ENCODE results near the gene RNF7.
"Not testable (repeated sequence)": the region's sequence is repeated elsewhere in the genome, so short reads cannot be mapped to it uniquely, and the experiment has no call there.

RNF7 gene

DNA sequence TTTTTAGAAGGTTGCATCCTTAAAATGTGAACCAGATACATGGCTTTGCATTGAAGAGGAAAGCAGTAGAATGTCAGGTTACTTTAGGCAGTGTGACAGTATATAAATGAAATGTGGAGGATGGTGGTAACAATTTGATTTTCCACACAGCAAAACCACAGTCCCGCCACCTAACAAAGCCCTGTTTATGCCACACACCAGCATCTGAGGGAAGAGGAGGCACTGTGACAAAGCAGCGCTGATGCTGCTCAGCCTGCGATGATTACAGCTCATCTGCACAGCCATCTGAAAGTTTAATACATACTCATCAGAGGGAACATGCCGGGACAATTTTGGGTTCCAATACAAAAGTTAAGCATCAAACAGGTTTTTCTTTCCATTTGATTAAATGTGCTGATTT, 8.9 kb downstream of the RNF7 start:
- TF ChIP-seq, protein P1, sequence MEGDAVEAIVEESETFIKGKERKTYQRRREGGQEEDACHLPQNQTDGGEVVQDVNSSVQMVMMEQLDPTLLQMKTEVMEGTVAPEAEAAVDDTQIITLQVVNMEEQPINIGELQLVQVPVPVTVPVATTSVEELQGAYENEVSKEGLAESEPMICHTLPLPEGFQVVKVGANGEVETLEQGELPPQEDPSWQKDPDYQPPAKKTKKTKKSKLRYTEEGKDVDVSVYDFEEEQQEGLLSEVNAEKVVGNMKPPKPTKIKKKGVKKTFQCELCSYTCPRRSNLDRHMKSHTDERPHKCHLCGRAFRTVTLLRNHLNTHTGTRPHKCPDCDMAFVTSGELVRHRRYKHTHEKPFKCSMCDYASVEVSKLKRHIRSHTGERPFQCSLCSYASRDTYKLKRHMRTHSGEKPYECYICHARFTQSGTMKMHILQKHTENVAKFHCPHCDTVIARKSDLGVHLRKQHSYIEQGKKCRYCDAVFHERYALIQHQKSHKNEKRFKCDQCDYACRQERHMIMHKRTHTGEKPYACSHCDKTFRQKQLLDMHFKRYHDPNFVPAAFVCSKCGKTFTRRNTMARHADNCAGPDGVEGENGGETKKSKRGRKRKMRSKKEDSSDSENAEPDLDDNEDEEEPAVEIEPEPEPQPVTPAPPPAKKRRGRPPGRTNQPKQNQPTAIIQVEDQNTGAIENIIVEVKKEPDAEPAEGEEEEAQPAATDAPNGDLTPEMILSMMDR (IDR thresholded peaks at IDR 0.05): no peak
- Histone ChIP-seq H3K27ac (no peak overlapping the region), H3K4me3 (no peak overlapping the region)
- no peak for DNase-seq (ENCODE audit: low spot score)

DNA sequence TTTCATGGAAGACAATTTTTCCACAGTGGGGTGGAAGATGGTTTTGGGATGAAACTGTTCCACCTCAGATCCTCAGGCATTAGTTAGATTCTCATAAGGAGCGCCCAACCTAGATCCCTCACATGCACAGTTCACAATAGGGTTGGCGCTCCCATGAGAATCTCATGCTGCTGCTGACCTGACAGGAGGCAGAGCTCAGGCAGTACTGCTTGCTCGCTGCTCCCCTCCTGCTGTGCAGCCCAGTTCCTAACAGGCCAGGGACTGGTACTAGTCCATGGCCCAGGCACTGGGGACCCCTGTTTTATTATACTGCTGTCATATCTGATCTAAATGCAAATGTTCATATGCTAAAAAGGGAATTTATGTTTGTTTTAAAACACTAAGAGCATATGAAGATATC, 15.3 kb downstream of the RNF7 start:
- DNase-seq (ENCODE audit: low spot score): no peak
- TF ChIP-seq, protein P1 (IDR thresholded peaks at IDR 0.05): no peak
- no peak overlapping the region for H3K27ac ChIP-seq

DNA sequence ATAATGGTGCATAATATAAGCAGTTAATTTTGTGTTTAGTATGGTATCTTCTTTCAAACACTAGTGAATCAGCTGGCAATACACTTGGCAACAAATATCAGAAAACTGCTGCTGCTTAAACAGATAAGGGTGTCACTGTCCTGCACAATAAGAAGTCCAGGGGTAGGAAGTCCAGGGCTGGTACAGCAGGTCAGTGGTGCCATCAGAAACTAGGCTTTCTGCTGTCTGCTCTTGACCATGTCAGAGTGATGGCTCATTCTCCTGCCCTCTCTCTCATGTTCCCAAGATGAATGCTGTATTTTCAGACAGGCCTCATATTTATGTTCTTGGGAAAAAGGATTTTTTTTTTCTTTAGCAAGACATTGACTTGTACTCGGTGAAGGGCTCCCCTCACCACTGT, 15.9 kb downstream of the RNF7 start:
- no peak for DNase-seq (ENCODE audit: low spot score)
- H3K4me3 ChIP-seq: no peak overlapping the region
- no peak overlapping the region for H3K27ac ChIP-seq
- TF ChIP-seq, protein P1 (IDR thresholded peaks at IDR 0.05): no peak

More for the DNA sequence above, 15.3 kb downstream of the RNF7 start:
- no peak overlapping the region for H3K4me3 ChIP-seq

DNA sequence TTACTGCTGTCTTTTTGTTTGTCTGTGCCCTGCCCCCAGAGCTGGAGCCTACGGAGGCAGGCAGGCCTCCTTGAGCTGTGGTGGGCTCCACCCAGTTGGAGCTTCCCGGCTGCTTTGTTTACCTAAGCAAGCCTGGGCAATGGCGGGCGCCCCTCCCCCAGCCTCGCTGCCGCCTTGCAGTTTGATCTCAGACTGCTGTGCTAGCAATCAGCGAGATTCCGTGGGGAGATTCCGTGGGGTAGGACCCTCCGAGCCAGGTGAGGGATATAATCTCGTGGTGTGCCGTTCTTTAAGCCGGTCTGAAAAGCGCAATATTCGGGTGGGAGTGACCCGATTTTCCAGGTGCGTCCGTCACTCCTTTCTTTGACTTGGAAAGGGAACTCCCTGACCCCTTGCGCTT, 24.5 kb downstream of the RNF7 start:
- not testable (repeated sequence) for H3K4me3 ChIP-seq; DNase-seq (ENCODE audit: low spot score); H3K27ac ChIP-seq

DNA sequence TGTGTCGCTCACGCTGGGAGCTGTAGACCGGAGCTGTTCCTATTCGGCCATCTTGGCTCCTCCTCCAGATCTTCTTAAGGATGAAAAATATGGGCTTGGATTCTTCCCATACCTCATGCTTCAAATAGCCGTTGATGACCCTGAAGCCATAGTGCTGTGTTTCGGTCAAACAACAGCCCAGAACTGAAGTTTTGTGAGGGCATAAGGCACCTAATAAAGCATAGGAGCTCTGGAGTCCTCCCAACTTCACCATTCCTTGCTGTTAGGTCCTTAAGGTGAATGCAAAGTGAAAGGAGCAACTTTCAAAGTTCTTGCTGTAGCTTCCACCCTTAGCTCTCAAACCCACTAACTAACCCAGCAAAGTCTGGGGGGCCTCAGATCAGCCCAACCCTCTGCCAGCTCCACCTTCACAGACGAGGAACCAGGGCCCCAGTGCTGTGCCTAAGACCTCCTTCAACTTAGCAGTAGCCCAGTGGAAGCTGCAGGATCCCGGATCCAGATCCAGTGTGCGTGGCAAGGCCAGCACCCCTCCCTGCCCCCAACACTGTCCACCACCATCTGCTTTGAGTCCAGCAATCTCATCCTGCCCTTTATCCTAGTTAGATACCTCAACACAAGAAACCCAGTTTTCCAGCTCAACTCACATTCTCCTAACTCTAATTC, 25.1 kb downstream of the RNF7 start, which contains the start of gene GRK7:
Gene GRK7, plus strand, starts transcription at position 321 of the 663 bp plus-strand sequence. CDS start 14,877 bp downstream, outside the sequence.
- Histone ChIP-seq H3K4me3 (no peak within 1 kb of the TSS), H3K27ac (no peak within 1 kb of the TSS)
- DNase-seq (ENCODE audit: low spot score): no peak
- TF ChIP-seq, protein P1 (IDR thresholded peaks at IDR 0.05): no peak

DNA sequence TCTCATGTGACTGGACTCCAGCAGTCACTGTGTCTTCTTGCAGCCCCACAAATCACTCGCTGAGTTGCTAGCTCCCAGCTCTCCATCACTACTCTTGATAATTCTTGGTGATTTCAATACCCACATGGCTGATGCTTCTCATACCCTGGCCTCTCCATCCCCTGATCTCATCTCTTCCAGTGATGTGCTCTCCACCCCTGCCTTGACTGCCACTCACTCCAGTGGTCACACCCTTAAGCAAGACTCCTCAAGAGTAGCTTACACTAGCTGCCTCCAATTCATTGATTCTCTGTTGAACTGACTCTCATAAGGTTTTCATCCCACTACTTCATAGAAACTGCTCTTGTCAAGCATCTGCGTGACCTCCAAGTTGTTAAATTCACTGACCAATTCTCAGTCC, 25.9 kb downstream of the RNF7 start:
- Histone ChIP-seq H3K4me3 (no peak overlapping the region), H3K27ac (no peak overlapping the region)
- TF ChIP-seq, protein P1 (IDR thresholded peaks at IDR 0.05): no peak
- DNase-seq (ENCODE audit: low spot score): no peak

DNA sequence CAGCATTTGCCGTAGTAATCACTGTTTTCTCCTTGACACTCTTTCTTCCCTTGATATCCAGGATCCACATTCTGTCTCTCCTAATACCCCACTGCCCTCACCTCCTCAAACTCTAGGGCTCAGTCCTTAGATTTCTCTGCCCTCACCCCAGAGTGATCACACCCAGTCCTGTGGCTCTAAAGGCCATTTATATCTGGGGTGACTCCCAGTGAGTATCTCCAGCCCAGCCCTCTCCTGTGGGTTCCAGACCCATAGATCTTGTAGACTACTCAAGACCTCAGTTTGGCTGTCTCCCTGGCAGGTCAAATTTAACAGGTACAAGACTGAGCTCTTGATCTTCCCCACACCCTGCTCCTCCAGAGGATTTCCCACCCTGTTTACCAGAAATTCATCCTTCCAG, 26.4 kb downstream of the RNF7 start:
- TF ChIP-seq, protein P1 (IDR thresholded peaks at IDR 0.05): no peak
- H3K4me3 ChIP-seq: no peak overlapping the region
- no peak for DNase-seq (ENCODE audit: low spot score)
- H3K27ac ChIP-seq: no peak overlapping the region

Data from coronary artery (tissue), 2 donors.